SK-N-SH (cell line): ENCODE data around the gene CSTB. TPM values are rescaled to one million over a fixed set of nuclear protein-coding genes. Genes with fewer than 3 reads are reported as not detected.

Experiments
- CTCF ChIA-PET: fragments of 300-600, 350-600 bp; formaldehyde crosslinking; extraction: SDS; loops from one replicate; lab custom pipeline; 2021; lab: Yijun Ruan, JAX
- POLR2A ChIA-PET: fragments of 350-600 bp; sonication (Branson Sonifier 250); formaldehyde crosslinking; extraction: SDS; loops from one replicate; lab custom pipeline; 2020; ENCODE audit warnings: antibody characterized with exemption, inconsistent platforms; lab: Yijun Ruan, JAX
- DNase-seq: peaks from one replicate; pipeline ENCODE4 v3.0.0; 2012
- H2AFZ ChIP-seq: fragments of 200-600 bp; sonication (generic); 2 replicates; pipeline ENCODE4 v1.8.1; 2016; ENCODE audit warnings: antibody characterized with exemption, mild to moderate bottlenecking, low read depth
- H3F3A ChIP-seq: fragments of 200-600 bp; sonication (generic); replicated peaks from 2 replicates; pipeline ENCODE3; 2016; ENCODE audit warnings: antibody characterized with exemption, mild to moderate bottlenecking; ENCODE audit not compliant: insufficient read depth
- H3K27ac ChIP-seq, 2 experiments: fragments of 200-500 bp in 1 of 2; fragments of 200-600 bp in 1 of 2; sonication (Bioruptor generic) in 1 of 2; sonication (generic), shearing (Covaris generic) in 1 of 2; 2 replicates each; pipeline versions ENCODE4 v1.5.1 to v1.6.1; 2014 to 2016; ENCODE audit warnings: low read depth in 2 of 2, inconsistent platforms in 1 of 2, low read length in 1 of 2, mild to moderate bottlenecking in 1 of 2, mixed read lengths in 1 of 2
- H3K27me3 ChIP-seq: fragments of 200-600 bp; sonication (generic), shearing (Covaris generic); 2 replicates; pipeline ENCODE4 v1.6.1; 2016; ENCODE audit warnings: mixed run types; ENCODE audit not compliant: insufficient read depth
- H3K36me3 ChIP-seq, 2 experiments: fragments of 200-500 bp in 1 of 2; fragments of 200-600 bp in 1 of 2; sonication (Bioruptor generic) in 1 of 2; sonication (generic) in 1 of 2; replicated peaks in 1 of 2; 2 replicates each; pipeline versions ENCODE3 to v1.5.1; 2014 to 2016; ENCODE audit warnings: low read length in 1 of 2, mild to moderate bottlenecking in 1 of 2; ENCODE audit not compliant: insufficient read depth in 2 of 2, control insufficient read depth in 1 of 2
- H3K4me1 ChIP-seq, 2 experiments: fragments of 200-500 bp in 1 of 2; fragments of 200-600 bp in 1 of 2; sonication (Bioruptor generic) in 1 of 2; sonication (generic), shearing (Covaris generic) in 1 of 2; 2 replicates each; pipeline versions ENCODE4 v1.5.1 to v1.6.1; 2014 to 2016; ENCODE audit warnings: low read depth in 1 of 2, low read length in 1 of 2, mixed run types in 1 of 2; ENCODE audit not compliant: insufficient read depth in 2 of 2, control insufficient read depth in 1 of 2
- H3K4me2 ChIP-seq: fragments of 200-600 bp; sonication (generic), shearing (Covaris generic); 2 replicates; pipeline ENCODE4 v1.6.1; 2017; ENCODE audit warnings: mixed run types
- H3K4me3 ChIP-seq, 2 experiments: fragments of 200-500 bp in 1 of 2; fragments of 200-600 bp in 1 of 2; sonication (Bioruptor generic) in 1 of 2; sonication (generic), shearing (Covaris generic) in 1 of 2; 2 replicates each; pipeline versions ENCODE4 v1.5.1 to v1.8.1; 2014 to 2016; ENCODE audit warnings: low read depth in 2 of 2, inconsistent platforms in 1 of 2, low read length in 1 of 2, mild to moderate bottlenecking in 1 of 2, mixed read lengths in 1 of 2, moderate library complexity in 1 of 2
- H3K79me2 ChIP-seq: fragments of 200-600 bp; sonication (generic); 2 replicates; pipeline ENCODE4 v1.8.1; 2017; ENCODE audit warnings: mild to moderate bottlenecking; ENCODE audit not compliant: insufficient read depth
- H3K9ac ChIP-seq: fragments of 200-600 bp; sonication (generic); 2 replicates; pipeline ENCODE4 v1.6.1; 2017; ENCODE audit warnings: mixed run types
- H3K9me2 ChIP-seq: fragments of 200-600 bp; sonication (generic); 2 replicates; pipeline ENCODE4 v1.6.1; 2017; ENCODE audit warnings: mixed run types
- H3K9me3 ChIP-seq: fragments of 200-600 bp; sonication (generic); 2 replicates; pipeline ENCODE4 v1.6.1; 2017; ENCODE audit warnings: mixed run types, mild to moderate bottlenecking, moderate library complexity
- H4K20me1 ChIP-seq: fragments of 200-600 bp; sonication (generic); 2 replicates; pipeline ENCODE4 v1.6.1; 2017; ENCODE audit warnings: mild to moderate bottlenecking, mixed run types; ENCODE audit not compliant: insufficient read depth
- CHD2 ChIP-seq: fragments of 150-350 bp; IDR thresholded peaks from 2 replicates; pipeline ENCODE4 v1.6.1; 2018; ENCODE audit warnings: low read length; ENCODE audit not compliant: partially characterized antibody
- EP300 ChIP-seq, 2 experiments: IDR thresholded peaks; 2 replicates each; pipeline versions ENCODE4 v1.4.0 to v1.6.1; 2012; ENCODE audit warnings: borderline replicate concordance in 1 of 2, low read depth in 1 of 2, low read length in 1 of 2
- EZH2phosphoT487 ChIP-seq: fragments of 200-600 bp; sonication (generic); IDR thresholded peaks from 2 replicates; pipeline ENCODE4 v1.6.1; 2017; ENCODE audit warnings: low read depth, mixed run types, mild to moderate bottlenecking, antibody characterized with exemption, moderate library complexity, borderline replicate concordance
- FOSL2 ChIP-seq: IDR thresholded peaks from 2 replicates; pipeline ENCODE4 v1.4.0; 2012; ENCODE audit warnings: low read depth, mild to moderate bottlenecking, moderate library complexity, borderline replicate concordance
- GATA2 ChIP-seq: sonication (generic); formaldehyde crosslinking; IDR thresholded peaks from 2 replicates; pipeline ENCODE4 v1.5.0; 2020; ENCODE audit warnings: mild to moderate bottlenecking, missing genetic modification reagents
- JUND ChIP-seq: IDR thresholded peaks from 2 replicates; pipeline ENCODE4 v1.4.0; 2012
- NFIC ChIP-seq: IDR thresholded peaks from 2 replicates; pipeline ENCODE4 v1.4.0; 2012; ENCODE audit warnings: borderline replicate concordance
- RCOR1 ChIP-seq: fragments of 150-350 bp; IDR thresholded peaks from 2 replicates; pipeline ENCODE4 v1.6.1; 2017; ENCODE audit warnings: antibody characterized with exemption, low read length
- SIN3A ChIP-seq: IDR thresholded peaks from 2 replicates; pipeline ENCODE4 v1.6.1; 2012; ENCODE audit warnings: low read depth, mild to moderate bottlenecking, low read length, moderate library complexity, borderline replicate concordance
- TAF1 ChIP-seq: IDR thresholded peaks from 2 replicates; pipeline ENCODE4 v1.6.1; 2012; ENCODE audit warnings: low read depth, mild to moderate bottlenecking, low read length, moderate library complexity, borderline replicate concordance
- YY1 ChIP-seq: IDR thresholded peaks from 2 replicates; pipeline ENCODE4 v1.4.0; 2012; ENCODE audit warnings: low read depth, mild to moderate bottlenecking
- WGBS: methylation state at CpG from one replicate; pipeline ENCODE4 v1.1.6; 2017; ENCODE audit warnings: low lambda C conversion rate; 5-methylcytosine and 5-hydroxymethylcytosine counted together
- polyA plus RNA-seq, 3 experiments: library from polyadenylated mRNA; depleted of rRNA; stranded (reverse); fragments of >200 nt; gene quantifications; 2 replicates each; pipeline ENCODE4 v1.2.3, GENCODE V29; 2012
- TF ChIP-seq, protein P1 (sequence below): fragments of 200-600 bp; sonication (generic); IDR thresholded peaks from 2 replicates; pipeline ENCODE4 v1.6.1; 2017; ENCODE audit warnings: antibody characterized with exemption, mild to moderate bottlenecking, moderate library complexity
- TF ChIP-seq, protein P2 (sequence below): IDR thresholded peaks from 2 replicates; pipeline ENCODE4 v1.4.0; 2012; ENCODE audit warnings: low read depth, borderline replicate concordance
- TF ChIP-seq, protein P3 (sequence below): fragments of 150-350 bp; IDR thresholded peaks from 2 replicates; pipeline ENCODE4 v1.6.1; 2016; ENCODE audit warnings: mild to moderate bottlenecking, low read depth, low read length

CSTB gene
- polyA plus RNA-seq, 1 of the 3 experiments (the other 2 are of a cell fraction) = 101 TPM

DNA sequence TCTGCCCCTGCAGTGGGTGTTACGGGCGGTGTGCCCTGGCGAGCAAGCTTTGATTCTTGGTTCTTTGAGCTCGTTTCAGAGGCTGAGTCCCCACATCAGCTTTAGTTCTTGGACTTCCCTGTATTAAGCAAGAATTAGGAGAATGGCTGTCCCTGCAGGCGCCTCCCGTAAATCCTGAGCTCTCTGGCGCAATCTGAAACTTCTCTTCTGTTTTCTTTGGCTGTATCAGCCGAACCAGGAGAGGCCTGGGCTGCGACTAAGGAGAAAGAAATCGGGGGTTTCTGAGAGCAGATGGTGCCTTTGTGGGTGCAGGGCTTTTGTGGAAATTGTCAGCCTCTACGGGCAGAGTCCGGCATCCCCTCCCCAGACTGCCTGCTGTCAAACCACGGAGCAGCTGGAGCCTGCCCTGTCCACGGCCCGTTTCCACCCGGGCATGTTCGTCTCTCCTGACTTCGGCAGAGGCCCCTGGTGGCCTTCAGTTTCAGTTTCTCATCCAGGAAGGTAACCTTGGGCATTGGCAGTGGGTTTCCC is 17.9 kb downstream of the CSTB start:
- Histone ChIP-seq H3K9ac (no peak overlapping the region), H3F3A (no peaks in the 10 kb centered on the region), H3K4me2 (no peak overlapping the region), H3K36me3 (peaks cover 0 to 65% of the 10 kb centered on the region in 2 experiments), H3K27ac (no peak overlapping the region), H3K4me3 (no peak overlapping the region), H3K79me2 (no peaks in the 10 kb centered on the region), H3K27me3 (no peaks in the 10 kb centered on the region), H3K9me2 (no peaks in the 10 kb centered on the region), H2AFZ (no peak overlapping the region), H3K4me1 (no peaks in the 10 kb centered on the region), H4K20me1 (no peaks in the 10 kb centered on the region), H3K9me3 (no peaks in the 10 kb centered on the region)
- 84% methylated on average over 17 of the region's 18 CpGs for WGBS
- ChIA-PET CTCF (interaction anchor here (1.2 kb wide), 1 partner anchor 13 kb away, joined by 3 read pairs; no protein-coding TSS in a partner anchor), POLR2A (no interaction called here)
- TF ChIP-seq EZH2phosphoT487 (no peak), RCOR1 (no peak), GATA2 (CRISPR knock-in tag) (no peak), JUND (no peak)
- TF ChIP-seq, protein P1, sequence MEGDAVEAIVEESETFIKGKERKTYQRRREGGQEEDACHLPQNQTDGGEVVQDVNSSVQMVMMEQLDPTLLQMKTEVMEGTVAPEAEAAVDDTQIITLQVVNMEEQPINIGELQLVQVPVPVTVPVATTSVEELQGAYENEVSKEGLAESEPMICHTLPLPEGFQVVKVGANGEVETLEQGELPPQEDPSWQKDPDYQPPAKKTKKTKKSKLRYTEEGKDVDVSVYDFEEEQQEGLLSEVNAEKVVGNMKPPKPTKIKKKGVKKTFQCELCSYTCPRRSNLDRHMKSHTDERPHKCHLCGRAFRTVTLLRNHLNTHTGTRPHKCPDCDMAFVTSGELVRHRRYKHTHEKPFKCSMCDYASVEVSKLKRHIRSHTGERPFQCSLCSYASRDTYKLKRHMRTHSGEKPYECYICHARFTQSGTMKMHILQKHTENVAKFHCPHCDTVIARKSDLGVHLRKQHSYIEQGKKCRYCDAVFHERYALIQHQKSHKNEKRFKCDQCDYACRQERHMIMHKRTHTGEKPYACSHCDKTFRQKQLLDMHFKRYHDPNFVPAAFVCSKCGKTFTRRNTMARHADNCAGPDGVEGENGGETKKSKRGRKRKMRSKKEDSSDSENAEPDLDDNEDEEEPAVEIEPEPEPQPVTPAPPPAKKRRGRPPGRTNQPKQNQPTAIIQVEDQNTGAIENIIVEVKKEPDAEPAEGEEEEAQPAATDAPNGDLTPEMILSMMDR = no peak
- no peak for DNase-seq

DNA sequence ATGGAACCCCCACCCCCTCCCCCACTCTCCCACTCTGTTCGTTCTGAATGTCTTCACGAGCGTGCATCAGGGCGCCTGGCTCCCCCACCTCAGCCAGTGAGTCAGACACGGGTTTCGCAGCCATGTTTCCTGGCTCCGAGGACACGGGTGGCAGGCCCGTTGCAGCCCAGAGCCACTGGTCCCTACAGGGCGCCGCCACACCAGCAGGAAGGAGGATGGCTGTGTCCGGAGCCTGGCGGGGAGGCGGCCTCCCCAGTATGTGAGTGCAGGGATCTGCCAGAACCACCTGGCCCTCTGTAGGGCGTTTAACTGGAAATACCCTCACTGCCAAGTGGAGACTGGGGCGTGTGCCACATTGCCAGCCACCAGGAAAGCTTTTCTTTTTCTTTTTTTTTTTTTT is 18.5 kb downstream of the CSTB start:
- Histone ChIP-seq H3K36me3 (peaks cover 0 to 71% of the 10 kb centered on the region in 2 experiments), H3K27ac (no peak overlapping the region)

More for the DNA sequence above, 18.5 kb downstream of the CSTB start:
- H3K79me2 ChIP-seq = no peaks in the 10 kb centered on the region
- no peaks in the 10 kb centered on the region for H3K4me1 ChIP-seq
- CTCF ChIA-PET = interaction anchor here (0.6 to 1.3 kb wide), 3 partner anchors 8 to 482 kb away, joined by 3 to 4 read pairs (median 3); no protein-coding TSS in a partner anchor
- H3K27me3 ChIP-seq = no peaks in the 10 kb centered on the region
- TF ChIP-seq GATA2 (CRISPR knock-in tag) (no peak), SIN3A (no peak), YY1 (no peak), TAF1 (no peak), CHD2 (no peak), EP300 (IDR thresholded peaks at IDR 0.05; ENCODE audit: borderline replicate concordance in 1 of 2, low read depth in 1 of 2, low read length in 1 of 2) (no peak), FOSL2 (no peak), NFIC (no peak)
- TF ChIP-seq, protein P2, sequence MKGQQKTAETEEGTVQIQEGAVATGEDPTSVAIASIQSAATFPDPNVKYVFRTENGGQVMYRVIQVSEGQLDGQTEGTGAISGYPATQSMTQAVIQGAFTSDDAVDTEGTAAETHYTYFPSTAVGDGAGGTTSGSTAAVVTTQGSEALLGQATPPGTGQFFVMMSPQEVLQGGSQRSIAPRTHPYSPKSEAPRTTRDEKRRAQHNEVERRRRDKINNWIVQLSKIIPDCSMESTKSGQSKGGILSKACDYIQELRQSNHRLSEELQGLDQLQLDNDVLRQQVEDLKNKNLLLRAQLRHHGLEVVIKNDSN = no peak
- TF ChIP-seq, protein P3, sequence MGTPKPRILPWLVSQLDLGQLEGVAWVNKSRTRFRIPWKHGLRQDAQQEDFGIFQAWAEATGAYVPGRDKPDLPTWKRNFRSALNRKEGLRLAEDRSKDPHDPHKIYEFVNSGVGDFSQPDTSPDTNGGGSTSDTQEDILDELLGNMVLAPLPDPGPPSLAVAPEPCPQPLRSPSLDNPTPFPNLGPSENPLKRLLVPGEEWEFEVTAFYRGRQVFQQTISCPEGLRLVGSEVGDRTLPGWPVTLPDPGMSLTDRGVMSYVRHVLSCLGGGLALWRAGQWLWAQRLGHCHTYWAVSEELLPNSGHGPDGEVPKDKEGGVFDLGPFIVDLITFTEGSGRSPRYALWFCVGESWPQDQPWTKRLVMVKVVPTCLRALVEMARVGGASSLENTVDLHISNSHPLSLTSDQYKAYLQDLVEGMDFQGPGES = no peak
- TF ChIP-seq, all 33 proteins: peak for 0
- Histone ChIP-seq H3K9me2 (no peaks in the 10 kb centered on the region), H3K4me3 (no peak overlapping the region), H3K4me2 (no peak overlapping the region), H3K9me3 (no peaks in the 10 kb centered on the region), H4K20me1 (no peaks in the 10 kb centered on the region), H2AFZ (no peak overlapping the region), H3K9ac (no peak overlapping the region), H3F3A (no peaks in the 10 kb centered on the region)
- no peak for DNase-seq
- POLR2A ChIA-PET = no interaction called here
- WGBS = 90% methylated on average over 8 of the region's 16 CpGs
